HG03442 (cell line): ENCODE results near the gene REL.
"Not testable (repeated sequence)": the region's sequence is repeated elsewhere in the genome, so short reads cannot be mapped to it uniquely, and the experiment has no call there.

Source experiments
- ATAC-seq: cut with Tn5 transposase; IDR thresholded peaks from one replicate; pipeline ENCODE4 v1.9.1; 2021; ENCODE audit warnings: mild to moderate bottlenecking, moderate library complexity; ENCODE audit not compliant: unreplicated experiment

The REL gene

DNA sequence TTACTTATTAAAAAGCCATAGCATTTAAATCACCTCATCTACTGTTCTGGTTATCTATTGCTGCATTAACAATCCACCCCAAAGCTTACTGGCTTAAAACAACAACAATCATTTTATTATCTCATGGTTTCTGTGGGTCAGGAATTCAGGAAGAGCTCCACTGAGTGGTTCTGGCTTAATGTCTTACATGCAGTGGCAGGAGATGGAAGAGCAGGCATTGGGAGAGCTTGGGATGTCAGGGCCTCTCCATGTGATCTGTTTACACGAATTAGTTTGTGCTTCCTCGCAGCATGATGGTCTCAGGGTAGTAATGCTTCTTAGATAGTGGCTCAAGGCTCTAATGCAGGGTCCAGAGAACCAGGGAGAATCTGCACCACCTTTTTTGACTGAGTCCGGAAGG lies 14.4 kb upstream of the REL start:
- ATAC-seq: no peak

DNA sequence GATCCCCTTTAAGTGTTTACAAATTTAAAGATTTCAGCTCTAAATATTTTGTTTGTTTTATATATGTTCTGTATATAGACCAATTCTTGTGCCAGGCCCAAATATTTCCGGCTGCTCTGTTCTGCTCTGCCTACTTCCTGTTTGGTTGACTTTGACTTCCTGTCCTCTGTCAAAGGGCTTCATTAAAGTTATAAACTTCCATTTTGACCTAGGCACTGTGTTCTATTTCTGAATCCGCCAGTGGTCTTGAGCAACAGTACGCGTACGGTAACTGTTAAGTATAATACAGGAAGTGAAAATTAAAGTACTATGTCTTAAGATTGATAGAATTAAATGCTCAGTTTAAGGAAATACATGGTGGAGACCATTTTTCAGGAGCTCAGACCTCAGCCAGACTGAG lies 13.5 kb upstream of the REL start:
- no peak for ATAC-seq

DNA sequence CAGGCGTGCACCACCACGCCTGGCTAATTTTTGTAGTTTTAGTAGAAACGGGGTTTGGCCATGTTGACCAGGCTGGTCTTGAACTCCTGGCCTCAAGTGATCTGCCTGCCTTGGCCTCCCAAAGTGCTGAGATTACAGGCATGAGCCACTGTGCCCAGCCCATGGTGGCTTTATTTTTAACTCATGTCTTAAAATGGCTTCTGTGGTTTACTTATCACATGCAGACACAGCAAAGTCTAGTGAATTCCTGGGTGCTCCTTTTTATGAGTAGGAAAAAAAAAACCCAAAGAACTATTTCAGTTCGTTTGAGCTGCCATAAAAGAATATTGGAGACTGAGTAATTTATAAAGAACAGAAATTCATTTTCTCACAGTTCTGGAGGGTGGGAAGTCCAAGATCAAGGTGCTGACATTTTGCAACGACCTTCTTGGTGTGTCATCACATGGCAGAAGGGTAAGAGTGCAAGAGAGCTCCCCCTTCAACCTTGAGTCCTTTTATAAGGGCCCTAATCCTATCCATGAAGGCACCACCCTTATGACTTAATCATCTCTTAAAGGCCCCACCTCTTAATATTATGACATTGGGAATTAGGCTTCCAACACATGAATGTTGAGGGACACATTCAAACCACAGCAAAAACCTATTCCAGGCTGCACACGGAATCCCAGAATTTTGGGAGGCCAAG lies 12.6 kb upstream of the REL start:
- no peak for ATAC-seq

DNA sequence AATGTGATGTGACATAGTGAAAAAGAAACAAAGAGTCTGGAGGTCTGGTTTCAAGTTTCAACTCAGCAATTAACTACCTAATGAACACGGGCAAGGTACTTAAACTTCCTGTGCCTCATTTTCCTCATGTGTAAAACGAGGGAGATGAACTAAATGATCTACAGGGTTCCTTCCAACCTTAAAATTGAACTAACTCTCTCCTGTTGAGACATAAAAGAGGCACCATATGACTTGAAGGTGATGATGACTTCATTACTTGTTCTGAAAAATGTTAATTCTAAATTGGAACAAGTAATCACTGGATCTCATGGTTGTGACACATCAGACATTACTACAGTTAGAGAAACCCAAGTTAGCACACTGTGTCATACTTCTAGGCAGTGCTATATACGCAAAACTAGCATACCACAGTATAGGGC lies 8.9 kb upstream of the REL start:
- ATAC-seq: peak; percentile 31

DNA sequence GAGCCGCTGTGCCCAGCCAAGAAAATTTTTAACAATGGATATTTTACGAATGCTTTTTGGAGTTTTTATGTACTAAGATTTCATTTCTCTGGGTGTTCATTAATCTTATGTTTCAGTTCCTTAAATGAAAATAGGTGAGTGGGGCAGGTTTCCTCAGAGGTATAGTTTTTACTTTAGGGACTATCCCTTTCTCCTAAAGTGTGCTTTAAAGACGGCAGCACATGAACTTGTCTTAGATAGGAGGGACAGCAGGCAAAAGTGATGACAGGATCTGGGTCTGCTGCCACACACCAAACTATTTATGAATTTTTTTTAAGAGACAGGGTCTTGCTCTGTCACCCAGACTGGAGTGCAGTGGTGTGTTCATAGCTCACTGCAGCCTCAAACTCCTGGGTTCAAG lies 8.0 kb upstream of the REL start:
- peak; percentile 83 for ATAC-seq

DNA sequence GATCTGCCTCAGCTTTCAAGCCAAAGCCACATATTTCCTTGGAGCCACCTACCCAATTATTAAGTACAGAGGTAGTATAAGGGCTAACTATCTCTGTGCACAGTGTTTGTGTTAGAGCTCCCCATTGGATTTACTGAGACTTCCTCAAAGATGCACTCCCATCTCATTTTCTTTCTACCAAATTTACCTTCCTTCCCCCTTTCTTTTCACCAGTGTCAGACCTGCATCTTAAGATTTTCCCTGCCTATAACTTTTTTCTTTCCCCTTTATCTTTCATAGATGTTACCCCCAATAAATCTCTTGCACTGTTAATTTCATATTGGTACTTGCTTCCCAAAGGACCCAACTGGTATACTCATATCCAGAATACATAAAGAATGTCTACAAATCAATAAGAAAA lies 5.9 kb upstream of the REL start:
- no peak for ATAC-seq

DNA sequence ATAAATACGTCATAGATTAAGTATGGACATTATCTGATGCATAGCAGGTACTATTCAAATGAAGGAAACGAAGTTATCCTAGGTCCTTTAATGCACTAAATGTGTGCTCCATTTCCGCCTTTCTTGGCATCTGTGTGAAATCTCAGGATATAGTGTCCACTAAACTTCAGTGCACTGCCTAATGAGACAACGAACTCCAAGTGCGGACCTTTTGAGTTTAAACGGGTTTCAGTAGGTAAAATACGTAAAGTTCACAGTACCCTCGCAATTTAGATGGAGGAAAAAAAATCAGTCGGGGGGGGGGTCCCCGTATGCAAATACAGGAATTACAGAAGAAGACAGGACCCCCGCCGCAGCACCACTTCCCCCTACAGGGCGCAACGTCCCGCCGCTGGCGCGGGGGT lies 729 bp upstream of the REL start:
- no peak for ATAC-seq

DNA sequence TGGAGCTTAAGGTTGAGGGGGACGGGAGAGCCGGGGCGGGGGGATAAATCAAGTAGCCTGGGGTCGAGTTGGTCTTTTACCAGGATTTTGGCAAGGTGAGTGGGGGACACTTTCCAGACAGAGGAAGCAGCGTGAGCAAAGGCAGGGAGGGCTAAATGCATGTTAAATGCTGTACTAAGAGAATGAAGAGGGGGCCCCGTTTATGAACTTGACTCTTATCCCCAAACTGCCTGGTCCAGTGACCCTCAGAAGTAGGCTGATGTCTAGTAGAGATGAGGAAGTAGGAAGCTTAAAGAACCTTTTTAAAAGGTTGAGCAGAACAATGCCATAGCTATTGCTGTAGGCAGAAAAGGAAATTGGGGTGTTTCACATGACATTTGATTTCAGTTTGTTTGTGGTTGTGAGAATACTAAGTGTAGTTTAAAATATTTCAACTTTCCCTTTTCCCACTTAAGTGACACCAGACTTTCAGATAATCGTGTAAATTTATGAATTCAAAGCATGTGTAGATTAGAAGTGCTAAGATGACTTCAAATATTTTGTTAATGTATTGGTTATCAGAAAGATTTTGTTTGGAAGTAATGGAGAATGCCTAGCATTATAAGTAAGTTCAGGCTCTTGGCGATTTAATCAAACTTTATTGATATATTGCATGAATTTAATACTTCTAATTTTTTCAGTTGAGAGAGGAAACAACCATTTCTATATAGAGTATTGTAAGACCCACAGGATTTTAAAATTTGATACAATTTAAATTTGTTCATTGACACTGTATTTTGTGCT lies 1.8 kb downstream of the REL start:
- peak; percentile 26 for ATAC-seq

DNA sequence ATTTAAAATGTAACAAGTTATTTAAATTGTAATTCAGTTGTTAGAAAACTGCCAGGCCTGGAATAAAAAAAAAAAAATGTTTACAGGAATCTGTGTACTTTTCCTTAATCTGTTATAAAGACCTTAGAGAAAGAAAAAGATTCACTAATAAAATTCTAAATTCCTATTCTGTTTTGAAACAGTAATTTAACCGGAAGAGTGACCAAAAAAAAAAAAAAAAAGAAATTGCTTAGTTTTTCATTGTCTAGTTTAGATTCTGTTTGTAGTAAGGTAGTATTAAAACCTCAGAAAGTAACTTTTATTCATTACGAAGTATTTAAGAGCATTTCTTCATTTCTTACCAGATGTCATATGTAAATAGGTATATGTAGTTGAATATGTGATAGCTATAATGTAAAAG lies 2.5 kb downstream of the REL start:
- ATAC-seq: no peak

DNA sequence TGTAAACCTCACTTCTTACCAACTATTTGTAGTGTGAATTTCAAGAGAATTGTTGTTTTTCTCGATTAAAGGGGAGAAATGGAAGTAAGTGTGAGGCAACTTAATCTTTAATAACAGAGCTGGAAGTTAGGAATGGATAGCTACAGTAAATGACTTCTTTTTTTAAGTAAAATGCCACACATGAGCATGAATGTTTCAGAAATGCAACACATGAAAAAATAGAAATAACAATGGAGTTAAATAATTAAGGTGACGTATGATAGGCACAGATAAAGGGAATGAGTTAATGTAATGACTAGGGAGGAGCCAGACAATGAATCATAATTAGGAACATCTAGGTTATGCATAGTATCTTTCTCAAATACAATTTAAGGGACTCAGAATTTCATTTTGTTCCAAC lies 3.4 kb downstream of the REL start:
- ATAC-seq: no peak

DNA sequence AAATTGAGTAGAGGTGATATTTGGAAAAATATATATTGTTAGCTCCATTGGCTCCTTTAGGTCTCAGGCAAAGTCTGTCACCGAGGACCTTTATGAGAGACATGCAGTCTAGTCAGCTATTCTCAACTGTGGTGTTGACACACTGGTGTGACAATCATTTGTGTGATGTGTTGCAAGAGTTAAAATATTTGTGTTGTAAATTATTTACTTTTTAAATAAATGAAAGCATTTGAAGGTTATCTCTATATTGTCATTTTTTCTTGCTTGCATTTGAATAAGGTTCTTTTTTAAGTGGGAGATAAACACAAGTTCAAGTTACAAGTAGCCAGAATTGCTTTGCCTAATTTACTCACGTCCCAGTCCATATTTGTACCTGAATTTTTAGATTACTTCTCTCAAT lies 4.3 kb downstream of the REL start:
- ATAC-seq: no peak

DNA sequence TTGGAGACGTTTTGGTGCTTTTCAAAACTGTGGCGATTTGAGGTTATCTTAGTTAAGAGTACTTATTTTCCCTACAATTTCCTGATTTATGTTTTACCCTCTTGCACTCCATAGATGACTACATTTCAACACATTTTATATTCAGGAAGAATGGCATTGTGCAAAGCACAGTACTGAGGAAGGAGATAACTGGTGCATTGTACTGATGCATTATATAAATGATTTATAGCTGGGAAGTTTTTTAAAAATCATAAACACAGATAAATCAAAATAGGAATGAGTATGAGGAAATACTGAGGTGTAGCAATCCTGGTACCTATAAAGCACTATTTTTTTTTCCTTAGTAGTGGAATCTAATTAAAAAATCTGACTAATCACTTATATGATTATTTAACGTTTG lies 5.6 kb downstream of the REL start:
- no peak for ATAC-seq

DNA sequence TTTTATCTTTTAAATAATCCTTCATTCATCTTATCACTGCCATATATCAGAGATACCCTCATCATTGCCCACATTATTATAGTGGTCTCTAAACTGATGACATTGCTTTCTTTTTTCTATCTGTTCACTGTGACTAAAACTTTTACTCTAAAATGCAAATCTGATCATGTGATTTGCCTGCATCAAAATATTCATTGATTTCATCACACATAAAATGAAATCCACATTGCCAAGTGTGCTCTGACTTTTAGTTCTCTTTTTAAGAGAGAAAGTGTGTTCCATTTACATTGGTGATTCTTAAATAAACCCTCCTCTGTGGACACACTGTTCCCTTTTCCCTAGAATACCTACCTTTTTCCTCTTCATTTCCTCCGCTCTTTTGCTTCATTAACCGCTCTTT lies 7.5 kb downstream of the REL start:
- no peak for ATAC-seq

DNA sequence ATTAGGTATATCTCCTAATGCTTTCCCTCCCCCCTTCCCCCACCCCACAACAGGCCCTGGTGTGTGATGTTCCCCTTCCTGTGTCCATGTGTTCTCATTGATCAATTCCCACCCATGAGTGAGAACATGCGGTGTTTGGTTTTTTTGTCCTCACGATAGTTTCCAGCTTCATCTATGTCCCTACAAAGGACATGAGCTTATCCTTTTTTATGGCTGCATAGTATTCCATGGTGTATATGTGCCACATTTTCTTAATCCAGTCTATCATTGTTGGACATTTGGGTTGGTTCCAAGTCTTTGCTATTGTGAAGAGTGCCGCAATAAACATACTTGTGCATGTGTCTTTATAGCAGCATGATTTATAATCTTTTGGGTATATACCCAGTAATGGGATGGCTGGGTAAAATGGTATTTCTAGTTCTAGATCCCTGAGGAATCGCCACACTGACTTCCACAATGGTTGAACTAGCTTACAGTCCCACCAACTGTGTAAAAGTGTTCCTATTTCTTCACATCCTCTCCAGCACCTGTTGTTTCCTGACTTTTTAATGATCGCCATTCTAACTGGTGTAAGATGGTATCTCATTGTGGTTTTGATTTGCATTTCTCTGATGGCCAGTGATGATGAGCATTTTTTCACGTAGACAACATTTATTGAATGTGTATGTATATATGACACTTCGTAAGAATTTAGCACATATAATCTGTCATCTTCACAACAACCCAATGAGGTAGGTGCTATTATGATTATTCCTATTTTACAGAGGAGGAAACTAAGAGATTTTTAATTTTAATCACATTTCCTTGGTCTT lies 8.4 kb downstream of the REL start:
- ATAC-seq: not testable (repeated sequence)

DNA sequence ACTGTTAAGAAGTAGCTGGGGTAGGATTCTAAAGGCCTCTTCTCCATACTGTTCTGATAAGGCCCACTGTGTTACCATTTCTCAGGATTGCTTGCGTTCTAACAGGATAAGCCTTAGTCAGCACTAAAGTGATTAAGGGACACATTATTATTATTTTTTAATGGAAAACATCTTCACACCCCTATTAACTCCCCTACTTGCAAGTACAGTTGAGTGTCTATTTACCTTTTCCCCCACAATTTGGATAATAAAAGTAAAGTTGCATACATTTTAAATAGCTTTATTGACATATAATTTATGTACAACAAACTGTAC lies 9.0 kb downstream of the REL start:
- ATAC-seq: no peak

DNA sequence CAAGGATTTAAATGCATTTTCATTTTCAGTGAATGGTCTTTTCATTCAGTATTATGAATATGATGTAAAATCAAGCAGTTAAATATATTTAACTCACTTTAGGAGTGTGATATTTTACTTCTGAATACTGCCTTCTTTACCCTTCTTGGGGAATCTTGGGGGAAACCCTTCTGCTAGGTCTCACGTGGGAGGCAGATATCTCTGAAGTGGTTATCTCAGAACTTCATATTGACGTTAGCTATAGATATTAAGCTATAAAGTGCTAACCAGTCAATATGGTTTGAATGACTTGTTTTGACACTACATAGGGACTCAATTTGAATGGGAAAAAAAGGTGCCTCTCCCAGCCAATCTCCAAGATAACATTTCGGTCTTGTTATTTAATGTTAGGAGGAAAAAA lies 9.8 kb downstream of the REL start:
- ATAC-seq: no peak

DNA sequence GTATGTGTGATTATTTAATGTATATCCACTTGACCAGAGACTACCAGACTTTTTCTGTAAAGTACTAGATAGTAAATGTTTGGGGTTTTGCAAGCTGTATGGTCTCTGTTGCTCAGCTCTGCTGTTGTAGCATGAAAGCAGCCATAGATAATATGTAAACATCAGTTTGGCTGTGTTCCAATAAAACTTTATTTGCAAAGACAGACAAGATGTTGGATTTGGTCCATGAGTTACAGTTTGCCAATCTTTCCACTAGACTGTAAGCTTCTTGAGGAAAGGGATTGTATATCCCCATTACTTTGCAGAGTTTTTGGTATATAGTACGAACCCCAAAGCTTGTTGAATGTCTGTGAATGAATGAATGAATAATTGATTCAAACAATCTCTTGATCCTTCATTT lies 17.2 kb downstream of the REL start:
- no peak for ATAC-seq

DNA sequence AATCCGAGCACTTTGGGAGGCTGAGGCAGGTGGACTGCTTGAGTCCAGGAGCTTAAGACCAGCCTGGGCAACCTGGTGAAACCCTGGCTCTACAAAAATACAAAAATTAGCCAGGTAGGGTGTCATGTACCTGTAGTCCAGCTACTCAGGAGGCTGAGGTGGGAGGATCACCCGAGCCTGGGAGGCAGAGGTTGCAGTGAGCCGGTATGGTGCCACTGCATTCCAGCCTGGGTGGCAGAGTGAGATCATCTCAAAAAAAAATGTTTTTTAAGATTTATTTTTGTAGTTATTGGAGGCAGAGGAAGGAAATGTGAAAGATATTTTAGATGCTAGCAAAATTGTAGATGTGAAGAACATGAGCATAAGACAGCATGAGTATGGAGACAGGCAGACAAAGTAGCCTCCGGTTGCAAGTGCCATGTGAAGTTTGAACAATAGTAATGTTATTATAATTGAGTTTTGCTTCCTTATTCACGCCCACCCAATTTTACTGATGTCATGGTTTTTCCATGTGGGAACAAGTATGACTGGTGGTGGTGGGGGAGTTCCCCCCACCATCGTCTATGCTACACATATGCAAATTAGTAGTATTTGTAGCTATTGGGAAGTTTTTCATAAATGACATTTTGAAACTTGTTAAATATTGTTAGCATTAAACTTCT lies 18.0 kb downstream of the REL start:
- ATAC-seq: peak; percentile 69

DNA sequence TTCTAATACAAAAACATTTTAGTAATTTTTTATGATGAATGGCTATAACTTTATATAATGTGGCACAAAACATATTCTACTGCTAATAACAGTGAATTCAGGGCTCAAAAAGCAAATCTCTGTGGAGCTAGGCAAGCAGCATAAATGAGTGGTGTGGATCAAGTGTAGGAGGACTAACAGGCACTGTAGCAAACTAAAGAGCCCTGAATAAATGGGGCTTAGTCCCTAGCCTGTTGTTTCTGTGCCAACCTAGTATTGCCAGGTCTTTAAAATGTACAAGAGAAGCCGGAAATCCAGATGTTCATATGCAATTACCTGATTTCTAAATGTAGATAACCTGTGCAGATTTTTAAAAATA lies 18.5 kb downstream of the REL start:
- ATAC-seq: peak; percentile 35

DNA sequence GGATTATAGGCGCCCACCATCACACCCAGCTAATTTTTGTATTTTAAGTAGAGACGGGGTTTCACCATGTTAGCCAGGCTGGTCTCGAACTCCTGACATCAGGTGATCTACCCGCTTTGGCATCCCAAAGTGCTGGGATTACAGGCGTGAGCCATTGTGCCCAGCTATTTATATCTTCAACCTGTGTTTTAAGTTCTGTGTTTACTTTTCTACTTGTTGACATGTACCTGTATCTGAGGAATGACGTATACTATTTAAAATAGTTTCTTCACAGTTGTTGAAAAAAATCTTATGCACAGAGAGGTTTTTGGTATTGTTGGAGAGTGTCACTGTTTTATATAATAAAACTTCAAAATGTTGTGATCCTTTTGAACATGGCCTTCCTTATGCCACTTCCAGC lies 19.9 kb downstream of the REL start:
- ATAC-seq: not testable (repeated sequence)

DNA sequence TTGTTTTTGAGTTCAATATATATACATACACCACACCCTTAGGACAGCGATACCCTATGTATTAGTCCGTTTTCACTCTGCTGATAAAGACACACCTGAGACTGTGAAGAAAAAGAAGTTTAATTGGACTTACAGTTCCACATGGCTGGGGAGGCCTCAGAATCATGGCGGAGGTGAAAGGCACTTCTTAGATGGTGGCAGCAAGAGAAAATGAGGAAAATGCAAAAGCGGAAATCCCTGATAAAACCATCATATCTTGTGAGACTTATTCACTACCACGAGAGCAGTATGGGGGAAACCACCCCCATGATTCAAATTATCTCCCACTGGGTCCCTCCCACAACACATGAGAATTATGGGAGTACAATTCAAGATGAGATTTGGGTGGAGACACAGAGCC lies 24.5 kb downstream of the REL start:
- ATAC-seq: not testable (repeated sequence)

DNA sequence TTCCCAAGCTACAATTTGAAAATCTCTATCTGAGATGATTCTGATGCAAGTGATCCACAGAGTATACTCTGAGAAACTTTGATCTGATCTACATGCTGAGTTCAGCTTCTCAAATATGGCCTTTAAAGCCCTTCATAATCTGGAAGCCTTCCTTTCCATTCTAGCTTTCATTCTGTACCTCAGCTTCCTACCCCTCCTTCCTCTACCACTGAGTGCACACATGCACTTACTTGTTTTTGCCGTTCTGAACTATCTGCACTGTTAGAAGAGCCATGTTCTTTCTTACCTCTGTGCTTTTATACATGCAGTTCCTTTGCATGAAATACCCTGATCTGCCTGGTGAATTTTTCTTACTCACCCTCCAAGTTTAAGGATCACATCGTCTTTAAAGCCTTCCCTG lies 25.0 kb downstream of the REL start:
- no peak for ATAC-seq
